IMR-90 (cell line): ENCODE data around the gene POTEE. TPM values are rescaled to one million over a fixed set of nuclear protein-coding genes. Genes with fewer than 3 reads are reported as not detected.

Source experiments
- ATAC-seq: fragments of 200-7000 bp; cut with Tn5 transposase; 2 replicates; pipeline ENCODE4 v1.9.1; 2020; ENCODE audit warnings: low read depth, mild to moderate bottlenecking, moderate library complexity
- BruUV-seq: library from RNA; stranded (reverse); fragments of 400-500 nt; replicated peaks from 2 replicates; lab custom pipeline; 2021; lab: Mats Ljungman, UMichigan
- CTCF ChIA-PET: fragments of 300-600 bp; formaldehyde crosslinking; extraction: SDS; loops from one replicate; lab custom pipeline; 2021; ENCODE audit warnings: antibody characterized with exemption; lab: Yijun Ruan, JAX
- POLR2A ChIA-PET: fragments of 300-600 bp; sonication (Branson Sonifier 250); formaldehyde crosslinking; loops from one replicate; lab custom pipeline; 2022; ENCODE audit warnings: antibody characterized with exemption; ENCODE audit not compliant: unreplicated experiment; lab: Charles Lee
- DNase-seq: peaks from one replicate; pipeline ENCODE4 v3.0.0; 2013
- H2AFZ ChIP-seq: replicated peaks from 2 replicates; pipeline ENCODE3; 2013; ENCODE audit warnings: low read length, mild to moderate bottlenecking; ENCODE audit not compliant: poor library complexity
- H2AK5ac ChIP-seq: 2 replicates; pipeline ENCODE4 v1.6.1; 2013; ENCODE audit warnings: low read depth, low read length, inconsistent platforms
- H2AK9ac ChIP-seq: replicated peaks from 2 replicates; pipeline ENCODE3; 2013; ENCODE audit warnings: mild to moderate bottlenecking, low read depth, low read length, moderate library complexity; ENCODE audit not compliant: poor library complexity
- H2BK120ac ChIP-seq: 2 replicates; pipeline ENCODE4 v1.6.1; 2013; ENCODE audit warnings: low read depth, low read length, inconsistent platforms
- H2BK15ac ChIP-seq: 3 replicates; pipeline ENCODE4 v1.6.1; 2013; ENCODE audit warnings: low read depth, low read length, inconsistent platforms
- H2BK20ac ChIP-seq: 2 replicates; pipeline ENCODE4 v1.6.1; 2013; ENCODE audit warnings: low read depth, mild to moderate bottlenecking, inconsistent platforms, low read length, moderate library complexity
- H2BK5ac ChIP-seq: 2 replicates; pipeline ENCODE4 v1.6.1; 2013; ENCODE audit warnings: mild to moderate bottlenecking, low read depth, low read length, inconsistent platforms; ENCODE audit not compliant: poor library complexity, severe bottlenecking
- H3K14ac ChIP-seq: replicated peaks from 2 replicates; pipeline ENCODE4 v1.6.1; 2013; ENCODE audit warnings: low read depth, low read length, inconsistent platforms
- H3K18ac ChIP-seq: 2 replicates; pipeline ENCODE4 v1.6.1; 2013; ENCODE audit warnings: low read depth, low read length, control low read depth
- H3K23ac ChIP-seq: 2 replicates; pipeline ENCODE4 v1.6.1; 2013; ENCODE audit warnings: low read depth, low read length, inconsistent platforms
- H3K27ac ChIP-seq: 2 replicates; pipeline ENCODE4 v1.5.1; 2013; ENCODE audit warnings: mild to moderate bottlenecking, control low read depth, low read length; ENCODE audit not compliant: insufficient read depth
- H3K27me3 ChIP-seq: 2 replicates; pipeline ENCODE4 v1.6.1; 2013; ENCODE audit warnings: low read length; ENCODE audit not compliant: control insufficient read depth, insufficient read depth
- H3K36me3 ChIP-seq: 2 replicates; pipeline ENCODE4 v1.6.1; 2013; ENCODE audit warnings: low read length, mixed read lengths; ENCODE audit not compliant: control insufficient read depth, insufficient read depth
- H3K4ac ChIP-seq: 2 replicates; pipeline ENCODE4 v1.6.1; 2013; ENCODE audit warnings: low read depth, low read length, inconsistent platforms
- H3K4me1 ChIP-seq: 2 replicates; pipeline ENCODE4 v1.6.1; 2013; ENCODE audit warnings: low read length, mixed read lengths; ENCODE audit not compliant: control insufficient read depth, insufficient read depth
- H3K4me2 ChIP-seq: 2 replicates; pipeline ENCODE4 v1.6.1; 2013; ENCODE audit warnings: low read depth, mild to moderate bottlenecking, control low read depth, low read length, moderate library complexity
- H3K4me3 ChIP-seq: 2 replicates; pipeline ENCODE4 v1.5.1; 2013; ENCODE audit warnings: low read depth, mild to moderate bottlenecking, control low read depth, low read length, moderate library complexity; ENCODE audit not compliant: insufficient read depth
- H3K56ac ChIP-seq: 2 replicates; pipeline ENCODE4 v1.6.1; 2013; ENCODE audit warnings: low read length, inconsistent platforms; ENCODE audit not compliant: insufficient read depth; ENCODE audit errors: extremely low read depth
- H3K79me1 ChIP-seq, 2 experiments: 2 replicates each; pipeline ENCODE4 v1.6.1; 2013; ENCODE audit warnings: low read length in 2 of 2, inconsistent platforms in 1 of 2, low read depth in 1 of 2
- H3K9ac ChIP-seq: 2 replicates; pipeline ENCODE4 v1.6.1; 2013; ENCODE audit warnings: low read depth, low read length, control low read depth
- H3K9me1 ChIP-seq: 2 replicates; pipeline ENCODE4 v1.6.1; 2013; ENCODE audit warnings: low read length, inconsistent platforms; ENCODE audit not compliant: insufficient read depth
- H3K9me3 ChIP-seq: 2 replicates; pipeline ENCODE4 v1.6.1; 2013; ENCODE audit warnings: low read length; ENCODE audit not compliant: control insufficient read depth, insufficient read depth
- H4K20me1 ChIP-seq: 2 replicates; pipeline ENCODE4 v1.6.1; 2013; ENCODE audit warnings: low read length, inconsistent platforms; ENCODE audit not compliant: insufficient read depth
- H4K5ac ChIP-seq: 2 replicates; pipeline ENCODE4 v1.6.1; 2013; ENCODE audit warnings: mild to moderate bottlenecking, low read depth, low read length, control low read depth
- H4K8ac ChIP-seq, 2 experiments: 2 replicates each; pipeline ENCODE4 v1.6.1; 2013; ENCODE audit warnings: low read depth in 2 of 2, low read length in 2 of 2, control low read depth in 1 of 2, inconsistent platforms in 1 of 2
- H4K91ac ChIP-seq: 2 replicates; pipeline ENCODE4 v1.6.1; 2013; ENCODE audit warnings: low read depth, low read length, inconsistent platforms; ENCODE audit not compliant: insufficient read depth
- CEBPB ChIP-seq: IDR thresholded peaks from 2 replicates; pipeline ENCODE4 v1.6.1; 2012; ENCODE audit warnings: low read depth, low read length, improper control_type of control experiment
- CHD1 ChIP-seq: IDR thresholded peaks from 2 replicates; pipeline ENCODE4 v1.6.1; 2012; ENCODE audit warnings: low read depth, low read length, improper control_type of control experiment
- CTCF ChIP-seq: conservative IDR thresholded peaks from 2 replicates; pipeline ENCODE4 v1.5.1; 2012; ENCODE audit warnings: mild to moderate bottlenecking, low read depth, low read length, improper control_type of control experiment
- ELK1 ChIP-seq: fragments of 150-350 bp; IDR thresholded peaks from 2 replicates; pipeline ENCODE4 v1.6.1; 2016; ENCODE audit warnings: low read depth, mild to moderate bottlenecking, low read length, moderate library complexity, borderline replicate concordance
- FOS ChIP-seq: fragments of 150-350 bp; IDR thresholded peaks from 2 replicates; pipeline ENCODE4 v1.6.1; 2016; ENCODE audit warnings: low read depth, low read length
- MAFK ChIP-seq: IDR thresholded peaks from 2 replicates; pipeline ENCODE4 v1.6.1; 2012; ENCODE audit warnings: low read depth, low read length, improper control_type of control experiment
- MAZ ChIP-seq: IDR thresholded peaks from 2 replicates; pipeline ENCODE4 v1.6.1; 2012; ENCODE audit warnings: low read depth, mild to moderate bottlenecking, low read length, improper control_type of control experiment, moderate library complexity, borderline replicate concordance
- MXI1 ChIP-seq: IDR thresholded peaks from 2 replicates; pipeline ENCODE4 v1.6.1; 2012; ENCODE audit warnings: low read depth, mild to moderate bottlenecking, low read length, moderate library complexity, borderline replicate concordance
- POLR2A ChIP-seq: IDR thresholded peaks from 2 replicates; pipeline ENCODE4 v1.6.1; 2012; ENCODE audit warnings: mild to moderate bottlenecking, low read depth, low read length
- RAD21 ChIP-seq: IDR thresholded peaks from 2 replicates; pipeline ENCODE4 v1.6.1; 2012; ENCODE audit warnings: low read length, improper control_type of control experiment
- RFX5 ChIP-seq: IDR thresholded peaks from 2 replicates; pipeline ENCODE4 v1.8.0; 2012; ENCODE audit warnings: low read depth, mild to moderate bottlenecking, low read length, moderate library complexity
- SMC3 ChIP-seq: fragments of 150-350 bp; IDR thresholded peaks from 2 replicates; pipeline ENCODE4 v1.6.1; 2016; ENCODE audit warnings: low read depth, mild to moderate bottlenecking, antibody characterized with exemption, low read length, moderate library complexity
- WGBS, 2 experiments: methylation state at CpG; one replicate each; pipeline versions ENCODE4 v1.1.5 to v1.1.7; 2013; ENCODE audit warnings: missing lambda C conversion rate in 2 of 2; ENCODE audit not compliant: insufficient read length in 1 of 2; ENCODE audit errors: extremely low coverage in 2 of 2; 5-methylcytosine and 5-hydroxymethylcytosine counted together
- dilution Hi-C: fragments of 300-500 bp; cut with HindIII; formaldehyde crosslinking; loops from one replicate; pipeline ENCODE4 v1.14.3; 2018; ENCODE audit warnings: low sequenced_read_pairs; ENCODE audit not compliant: unreplicated experiment
- in situ Hi-C: fragments of 300-500 bp; cut with MboI; formaldehyde crosslinking; loops from 3 replicates; pipeline ENCODE4 v1.14.3; 2019; ENCODE audit warnings: low sequenced_read_pairs, inconsistent platforms, mixed read lengths
- intact Hi-C: fragments of 100-400 bp; cut with micrococcal nuclease; formaldehyde crosslinking; loops from 2 replicates; pipeline ENCODE4 v1.10.0; 2022
- polyA plus RNA-seq, 3 experiments: library from polyadenylated mRNA; depleted of rRNA; stranded (reverse); fragments of >200 nt; gene quantifications; 2 replicates each; pipeline ENCODE4 v1.2.3, GENCODE V29; 2012; ENCODE audit warnings: low replicate concordance in 1 of 3
- total RNA-seq: library from RNA; depleted of rRNA; stranded (reverse); fragments of >200 nt; gene quantifications from 2 replicates; pipeline ENCODE4 v1.2.3, GENCODE V29; 2012
- TF ChIP-seq, protein P1 (sequence below): fragments of 150-350 bp; IDR thresholded peaks from 2 replicates; pipeline ENCODE4 v1.6.1; 2017; ENCODE audit warnings: mild to moderate bottlenecking, antibody characterized with exemption, low read length, low read depth

Gene POTEE
- total and polyA plus RNA-seq, 2 of the 4 experiments (the other 2 are of a cell fraction): 0.02 TPM; not detected in 1

DNA sequence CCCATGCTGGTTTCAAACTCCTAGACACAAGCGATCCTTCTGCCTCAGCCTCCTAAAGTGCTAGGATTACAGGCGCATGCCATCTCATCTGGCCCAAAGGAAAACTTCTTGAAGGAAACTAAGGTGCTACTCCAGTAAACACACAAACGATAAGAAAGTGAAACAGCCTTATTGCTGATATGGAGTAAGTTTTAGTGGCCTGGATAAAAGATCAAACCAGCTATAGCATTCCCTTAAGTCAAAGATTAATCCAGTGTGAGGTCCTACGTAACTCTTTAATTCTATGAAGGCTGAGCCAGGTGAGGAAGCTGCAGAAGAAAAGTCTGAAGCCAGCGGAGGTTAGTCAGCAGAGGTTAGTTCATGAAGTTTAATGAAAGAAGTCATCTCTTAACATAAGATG lies 40.8 kb upstream of the POTEE start:
- H3K4ac ChIP-seq: no peak overlapping the region
- H3K4me1 ChIP-seq: no peaks in the 10 kb centered on the region
- no peak overlapping the region for H2BK15ac ChIP-seq
- H3K14ac ChIP-seq: no peak overlapping the region
- no peaks in the 10 kb centered on the region for H3K27me3 ChIP-seq
- no peak for TF ChIP-seq ELK1
- TF ChIP-seq, protein P1, sequence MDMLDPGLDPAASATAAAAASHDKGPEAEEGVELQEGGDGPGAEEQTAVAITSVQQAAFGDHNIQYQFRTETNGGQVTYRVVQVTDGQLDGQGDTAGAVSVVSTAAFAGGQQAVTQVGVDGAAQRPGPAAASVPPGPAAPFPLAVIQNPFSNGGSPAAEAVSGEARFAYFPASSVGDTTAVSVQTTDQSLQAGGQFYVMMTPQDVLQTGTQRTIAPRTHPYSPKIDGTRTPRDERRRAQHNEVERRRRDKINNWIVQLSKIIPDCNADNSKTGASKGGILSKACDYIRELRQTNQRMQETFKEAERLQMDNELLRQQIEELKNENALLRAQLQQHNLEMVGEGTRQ: no peak
- TF ChIP-seq CHD1: no peak
- no peak for TF ChIP-seq MAZ
- TF ChIP-seq CTCF: no peak
- no peak for TF ChIP-seq MAFK
- TF ChIP-seq RFX5: no peak
- no peak for TF ChIP-seq SMC3
- TF ChIP-seq MXI1: no peak
- no peak for TF ChIP-seq CEBPB
- TF ChIP-seq FOS: no peak
- no peak for TF ChIP-seq RAD21
- TF ChIP-seq POLR2A: no peak
- no peaks in the 10 kb centered on the region for H4K20me1 ChIP-seq
- in situ Hi-C loops: loop anchor here (25.0 kb wide), 1 partner anchor 169 kb away; no protein-coding TSS in a partner anchor
- no peak overlapping the region for H4K91ac ChIP-seq
- H3K18ac ChIP-seq: no peak overlapping the region
- dilution Hi-C loops: no loop called here
- no peak overlapping the region for H2BK20ac ChIP-seq
- H2BK120ac ChIP-seq: no peak overlapping the region
- no peak overlapping the region for H2AFZ ChIP-seq
- no peaks in the 10 kb centered on the region for H3K9me1 ChIP-seq
- no peak overlapping the region for H3K4me3 ChIP-seq
- H2BK5ac ChIP-seq: no peak overlapping the region
- ChIA-PET POLR2A (no interaction called here), CTCF (no interaction called here)
- no peak overlapping the region for H3K4me2 ChIP-seq
- no peaks in the 10 kb centered on the region for H3K9me3 ChIP-seq
- H2AK9ac ChIP-seq: no peak overlapping the region
- WGBS, 2 experiments: no CpG with 5 or more reads among the region's 5 CpGs
- ATAC-seq (no peak), DNase-seq (no peak)
- intact Hi-C loops: no loop called here
- H3K27ac ChIP-seq: no peak overlapping the region
- no peak overlapping the region for H4K5ac ChIP-seq
- H3K9ac ChIP-seq: no peak overlapping the region
- no peak overlapping the region for H2AK5ac ChIP-seq
- no peaks in the 10 kb centered on the region for H3K79me1 ChIP-seq
- no TSS peak for BruUV-seq
- H4K8ac ChIP-seq: no peak overlapping the region
- H3K36me3 ChIP-seq: no peaks in the 10 kb centered on the region
- H3K23ac ChIP-seq: no peak overlapping the region
- no peak overlapping the region for H3K56ac ChIP-seq
